GM19025 (cell line): Measurements from ENCODE around the gene TMEM256.
"Not testable (repeated sequence)": the region's sequence is repeated elsewhere in the genome, so short reads cannot be mapped to it uniquely, and the experiment has no call there.

Experiments used
- ATAC-seq: cut with Tn5 transposase; IDR thresholded peaks from one replicate; pipeline ENCODE4 v1.9.1; 2021; ENCODE audit warnings: mild to moderate bottlenecking, low read depth, moderate library complexity; ENCODE audit not compliant: unreplicated experiment

The TMEM256 gene

DNA sequence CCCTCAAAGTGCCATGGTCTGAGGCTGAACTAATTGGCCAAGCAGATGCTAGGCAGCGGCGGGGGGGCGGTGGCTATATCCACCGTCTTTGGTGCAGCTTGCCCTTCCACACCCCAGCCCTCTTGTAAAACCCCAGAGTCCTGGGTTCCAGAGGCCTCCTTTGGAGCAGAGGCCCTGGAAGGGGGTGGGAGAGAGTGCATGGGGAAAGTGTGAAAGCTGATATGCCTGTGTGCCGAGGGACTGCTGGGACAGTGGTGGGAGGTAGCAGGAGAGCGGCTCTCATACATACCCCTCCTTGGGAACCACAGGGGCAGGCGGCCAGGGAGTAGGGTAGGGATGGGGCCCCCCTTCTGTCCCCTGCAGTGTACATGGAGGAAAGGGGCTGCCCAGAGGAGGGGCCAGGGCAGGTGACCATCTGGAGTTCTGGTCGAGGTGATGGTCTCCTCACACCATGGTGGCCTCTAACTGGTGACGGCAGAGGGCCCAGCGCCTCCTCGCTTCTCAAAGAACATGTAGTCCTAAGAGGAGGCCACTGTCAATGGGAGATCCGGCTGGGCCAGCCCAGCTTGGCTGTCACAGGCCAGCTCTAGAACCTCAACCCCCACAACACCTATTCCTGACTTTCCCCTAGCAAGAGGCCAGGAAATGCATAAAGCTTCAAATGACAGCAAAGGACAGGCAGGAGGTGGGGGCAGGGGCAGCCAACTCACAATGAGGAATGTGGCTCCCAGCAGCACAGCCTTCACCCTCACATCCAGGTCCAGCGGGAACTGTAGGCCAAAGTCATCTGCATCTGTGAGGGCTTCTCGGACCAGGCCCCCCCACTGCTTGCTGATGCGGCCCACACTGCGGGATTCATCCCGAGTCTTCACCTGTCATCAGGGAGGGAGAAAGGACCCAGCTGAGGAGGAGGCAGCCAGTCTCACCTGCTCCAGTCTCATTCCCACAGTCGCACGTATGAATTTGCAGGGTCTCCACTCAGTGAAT lies 13.7 kb downstream of the TMEM256 start:
- ATAC-seq: no peak

DNA sequence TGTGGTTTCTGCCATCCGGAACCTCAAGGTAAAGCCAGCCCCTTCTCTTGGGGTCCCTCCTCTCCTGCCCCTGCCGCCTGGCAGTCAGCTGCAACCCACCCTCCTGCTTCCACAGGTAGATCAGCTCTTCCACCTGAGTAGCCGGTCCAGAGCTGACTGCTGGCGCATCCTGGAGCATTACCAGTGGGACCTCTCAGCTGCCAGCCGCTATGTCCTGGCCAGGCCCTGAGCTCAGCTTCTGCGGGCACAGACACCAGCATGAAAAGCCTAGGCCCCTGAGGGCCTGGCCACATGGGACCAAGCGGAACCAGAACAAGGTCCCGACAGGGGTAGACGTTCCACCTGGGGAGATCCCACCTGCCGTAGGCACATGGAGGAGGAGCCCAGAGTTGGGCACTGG lies 15.0 kb downstream of the TMEM256 start:
- no peak for ATAC-seq

DNA sequence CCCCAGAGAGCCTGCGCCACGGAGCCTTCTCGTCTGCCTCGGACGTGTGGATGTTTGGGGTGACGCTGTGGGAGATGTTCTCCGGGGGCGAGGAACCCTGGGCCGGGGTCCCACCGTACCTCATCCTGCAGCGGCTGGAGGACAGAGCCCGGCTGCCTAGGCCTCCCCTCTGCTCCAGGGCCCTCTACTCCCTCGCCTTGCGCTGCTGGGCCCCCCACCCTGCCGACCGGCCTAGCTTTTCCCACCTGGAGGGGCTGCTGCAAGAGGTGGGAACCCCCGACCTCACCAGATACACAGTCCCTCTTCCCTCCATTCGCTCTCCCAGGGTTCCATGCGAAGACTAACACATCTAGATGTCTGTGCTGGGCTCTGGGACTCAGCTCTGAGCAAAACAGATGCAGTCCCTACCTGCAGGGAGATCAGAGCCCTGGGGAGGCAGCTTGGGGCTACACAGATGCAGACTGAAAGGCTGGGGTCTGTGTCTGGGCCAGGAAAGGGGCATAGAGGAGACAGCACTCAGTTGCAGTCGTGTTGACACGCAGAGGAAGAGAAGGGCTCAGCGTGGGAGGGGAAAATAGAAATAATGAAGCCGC lies 19.3 kb downstream of the TMEM256 start:
- ATAC-seq: no peak

DNA sequence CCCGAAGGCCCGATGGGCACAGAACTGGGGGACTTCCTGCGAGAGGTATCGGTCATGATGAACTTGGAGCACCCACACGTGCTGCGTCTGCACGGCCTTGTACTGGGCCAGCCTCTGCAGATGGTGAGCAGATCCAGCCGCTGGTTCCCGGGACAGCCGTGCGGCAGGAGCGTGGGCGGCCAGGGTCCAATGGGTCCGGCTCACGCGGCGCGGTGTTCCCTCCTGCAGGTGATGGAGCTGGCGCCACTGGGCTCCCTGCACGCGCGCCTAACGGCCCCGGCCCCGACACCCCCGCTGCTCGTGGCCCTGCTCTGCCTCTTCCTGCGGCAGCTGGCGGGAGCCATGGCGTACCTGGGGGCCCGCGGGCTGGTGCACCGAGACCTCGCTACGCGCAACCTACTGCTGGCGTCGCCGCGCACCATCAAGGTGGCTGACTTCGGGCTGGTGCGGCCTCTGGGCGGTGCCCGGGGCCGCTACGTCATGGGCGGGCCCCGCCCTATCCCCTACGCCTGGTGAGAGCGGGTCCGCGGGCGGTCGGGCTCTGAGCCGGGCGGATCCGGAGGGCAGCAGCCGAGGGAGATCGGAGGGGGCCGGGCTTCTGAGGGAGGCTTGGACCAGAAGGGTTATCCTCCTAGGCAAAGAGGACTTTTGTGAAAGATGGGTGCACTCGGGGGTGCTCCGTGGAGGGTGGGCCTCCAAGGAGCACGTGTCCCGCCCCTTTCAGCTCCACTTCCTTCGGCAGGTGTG lies 20.0 kb downstream of the TMEM256 start:
- peak; percentile 87 for ATAC-seq

DNA sequence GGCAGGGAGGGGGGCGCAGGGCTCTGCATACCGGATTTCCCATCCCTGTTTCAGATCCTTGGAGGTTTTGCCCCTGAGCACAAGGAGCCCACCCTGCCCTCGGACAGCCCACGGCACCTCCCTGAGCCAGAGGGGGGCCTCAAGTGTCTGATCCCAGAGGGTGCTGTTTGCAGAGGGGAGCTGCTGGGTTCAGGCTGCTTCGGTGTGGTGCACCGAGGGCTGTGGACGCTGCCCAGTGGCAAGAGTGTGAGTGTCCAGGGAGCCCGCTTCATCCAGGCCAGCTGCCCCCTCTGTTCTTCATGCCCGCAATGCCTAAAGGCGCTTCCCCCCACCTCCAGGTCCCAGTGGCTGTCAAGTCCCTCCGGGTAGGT lies 20.5 kb downstream of the TMEM256 start:
- ATAC-seq: no peak

DNA sequence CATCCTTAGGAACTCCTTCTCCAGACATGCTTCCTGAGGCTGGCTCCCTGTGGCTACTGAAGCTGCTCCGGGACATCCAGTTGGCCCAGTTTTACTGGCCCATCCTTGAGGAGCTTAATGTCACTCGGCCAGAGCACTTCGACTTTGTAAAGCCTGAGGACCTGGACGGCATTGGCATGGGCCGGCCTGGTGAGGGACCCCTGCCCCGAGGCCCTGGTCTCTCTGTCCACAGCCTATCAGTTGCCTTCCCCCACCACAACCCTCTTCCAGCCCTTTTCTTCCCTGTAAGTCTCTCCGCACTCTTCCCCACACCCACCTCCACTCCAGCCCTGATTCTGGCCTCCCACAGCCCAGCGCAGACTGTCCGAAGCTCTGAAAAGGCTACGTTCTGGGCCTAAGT lies 21.0 kb downstream of the TMEM256 start:
- ATAC-seq: no peak

DNA sequence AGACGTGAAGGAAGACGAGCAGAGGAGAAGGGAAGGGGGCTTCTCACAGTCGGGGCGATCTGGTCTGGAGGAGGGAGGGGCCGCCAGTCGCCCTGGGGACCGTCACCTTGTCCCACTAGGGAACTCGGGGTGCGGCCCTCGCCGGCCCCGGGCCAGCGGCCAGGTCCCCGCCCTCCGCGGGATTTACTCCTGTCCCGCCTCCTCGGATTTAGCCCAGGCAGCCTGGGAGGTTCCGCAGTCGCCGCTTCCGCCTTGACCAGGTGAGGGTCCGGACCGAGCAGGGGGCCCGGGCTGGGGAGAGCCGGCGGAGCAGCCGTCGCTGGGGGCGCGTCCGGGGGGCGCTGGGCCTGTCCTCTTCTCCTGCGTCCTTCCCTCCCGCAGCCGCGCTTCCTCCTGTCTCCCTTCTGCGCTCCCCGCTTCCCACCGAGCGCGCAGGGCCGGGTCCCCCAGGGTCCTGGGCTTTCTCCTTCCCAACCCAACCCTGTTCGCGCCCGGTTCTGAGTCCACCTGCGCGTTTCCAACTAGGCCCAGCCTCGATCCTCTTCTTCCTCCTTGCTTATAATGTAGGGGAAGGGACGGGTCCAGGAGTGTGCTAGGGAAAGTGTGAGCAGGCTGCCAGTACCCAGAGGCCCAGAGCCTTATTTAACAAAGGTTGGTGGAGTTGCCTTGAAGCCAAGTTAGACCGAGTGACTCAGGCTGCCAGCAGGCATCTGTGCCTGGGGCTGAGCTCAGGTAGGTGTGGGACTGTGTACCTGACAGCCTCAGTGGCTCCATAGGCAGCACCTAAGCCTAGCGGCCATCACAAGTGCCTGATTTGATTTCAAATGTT lies 22.8 kb downstream of the TMEM256 start, which contains the start of gene TNK1:
TNK1 (plus strand) TSS at position 235 of the 829 bp plus-strand sequence. CDS start 1,838 bp downstream, outside the sequence.
- ATAC-seq: no peak

DNA sequence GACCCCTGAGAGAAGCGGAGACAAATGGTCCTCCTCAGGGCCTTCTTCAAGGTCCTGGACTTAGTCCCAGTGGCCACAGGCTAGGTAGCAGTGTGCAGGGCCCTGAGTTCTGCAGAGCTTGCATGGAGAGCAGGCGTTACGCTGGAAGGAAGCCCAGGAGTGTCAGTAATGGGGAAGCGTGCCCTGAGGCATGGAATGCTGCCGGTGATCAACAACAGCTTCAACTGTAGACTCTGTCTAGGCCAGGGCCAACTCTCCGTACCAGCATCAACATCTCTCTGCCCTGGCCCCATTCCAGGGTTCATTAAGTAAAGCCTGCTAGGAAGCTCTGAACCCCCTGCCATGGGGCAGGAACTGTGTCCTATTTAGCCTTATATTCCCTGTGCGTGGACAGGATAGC lies 23.6 kb downstream of the TMEM256 start:
- ATAC-seq: no peak

DNA sequence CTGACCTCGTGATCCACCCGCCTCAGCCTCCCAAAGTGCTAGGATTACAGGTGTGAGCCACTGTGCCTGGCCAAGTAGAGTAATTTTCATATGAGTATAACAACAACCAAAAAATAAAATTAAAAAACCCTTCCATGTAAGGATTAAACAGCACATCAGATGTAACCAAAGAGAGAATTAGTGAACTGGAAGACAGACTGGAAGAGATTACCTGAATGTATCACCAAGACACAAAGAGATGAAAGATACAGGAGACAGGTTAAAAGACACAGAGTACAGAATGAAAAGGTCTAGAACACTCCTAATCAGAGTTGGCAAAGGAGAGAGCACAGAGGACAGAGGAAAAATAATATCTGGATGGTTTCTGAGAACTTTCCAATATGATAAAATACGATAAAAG lies 24.8 kb downstream of the TMEM256 start:
- no peak for ATAC-seq

DNA sequence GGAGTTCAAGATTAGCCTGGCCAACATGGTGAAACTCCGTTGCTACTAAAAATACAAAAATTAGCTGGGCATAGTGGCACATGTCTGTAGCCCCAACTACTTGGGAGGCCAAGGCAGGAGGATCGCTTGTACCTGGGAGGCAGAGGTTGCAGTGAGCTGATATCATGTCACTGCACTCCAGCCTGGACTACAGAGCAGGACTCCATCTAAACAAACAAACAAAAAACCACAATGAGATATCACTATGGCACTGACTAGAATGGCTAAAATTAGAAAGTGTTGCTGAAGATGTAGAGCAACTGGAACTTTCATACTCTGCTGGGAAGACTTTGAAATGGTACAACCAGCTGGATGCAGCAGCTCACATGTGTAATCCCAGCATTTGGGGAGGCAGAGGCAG lies 29.5 kb downstream of the TMEM256 start:
- ATAC-seq: no peak

DNA sequence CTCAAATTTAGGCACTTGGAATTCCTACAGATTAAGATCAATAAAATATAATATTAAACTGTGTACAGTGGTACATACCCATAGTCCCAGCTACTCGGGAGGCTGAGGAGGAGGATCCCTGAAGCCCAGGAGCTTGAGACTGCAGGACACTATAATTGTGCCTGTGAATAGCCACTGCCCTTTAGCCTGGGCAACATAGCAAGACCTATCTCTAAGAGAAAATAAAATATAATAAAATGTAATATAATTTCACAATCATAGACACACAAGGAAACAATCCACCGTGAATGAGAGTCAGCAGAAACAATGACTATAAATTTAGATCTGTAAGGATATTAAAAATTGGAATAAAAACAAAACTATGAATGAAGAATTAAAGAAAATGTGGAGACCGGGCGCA lies 33.0 kb downstream of the TMEM256 start:
- ATAC-seq: no peak

DNA sequence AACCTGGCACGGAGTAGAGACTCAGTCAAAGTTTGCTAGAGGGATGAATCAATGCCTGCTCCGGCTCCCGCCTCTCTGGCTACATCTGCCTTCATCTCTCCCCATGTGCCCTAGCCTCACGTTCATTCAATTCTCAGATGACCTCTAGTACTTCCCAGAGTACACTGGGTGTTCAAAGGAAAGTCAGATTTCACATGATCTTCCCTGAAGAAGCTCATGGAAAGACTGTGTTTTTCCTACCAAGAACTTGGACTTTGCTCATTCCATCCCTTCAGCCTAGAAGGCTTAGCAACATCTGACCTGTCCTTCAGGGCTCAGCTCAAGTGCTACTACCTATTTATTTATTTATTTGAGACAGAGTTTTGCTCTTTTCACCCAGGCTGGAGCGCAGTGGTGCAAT lies 34.1 kb downstream of the TMEM256 start:
- ATAC-seq: no peak

DNA sequence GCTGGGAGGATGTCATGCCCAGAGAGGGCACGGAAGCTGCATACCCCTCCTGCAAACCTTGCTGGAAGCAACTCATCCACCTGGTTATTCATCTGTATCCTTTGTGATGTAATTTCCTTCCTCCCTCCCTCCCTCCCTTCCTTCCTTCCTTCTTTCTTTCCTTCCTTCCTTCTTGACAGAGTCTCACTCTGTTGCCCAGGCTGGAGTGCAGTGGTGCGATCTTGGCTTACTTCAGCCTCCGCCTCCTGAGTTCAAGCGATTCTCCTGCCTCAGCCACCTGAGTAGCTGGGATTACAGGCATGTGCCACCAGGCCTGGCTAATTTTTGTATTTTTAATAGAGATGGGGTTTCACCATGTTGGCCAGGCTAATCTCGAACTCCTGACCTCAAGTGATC lies 35.3 kb downstream of the TMEM256 start:
- ATAC-seq: not testable (repeated sequence)

DNA sequence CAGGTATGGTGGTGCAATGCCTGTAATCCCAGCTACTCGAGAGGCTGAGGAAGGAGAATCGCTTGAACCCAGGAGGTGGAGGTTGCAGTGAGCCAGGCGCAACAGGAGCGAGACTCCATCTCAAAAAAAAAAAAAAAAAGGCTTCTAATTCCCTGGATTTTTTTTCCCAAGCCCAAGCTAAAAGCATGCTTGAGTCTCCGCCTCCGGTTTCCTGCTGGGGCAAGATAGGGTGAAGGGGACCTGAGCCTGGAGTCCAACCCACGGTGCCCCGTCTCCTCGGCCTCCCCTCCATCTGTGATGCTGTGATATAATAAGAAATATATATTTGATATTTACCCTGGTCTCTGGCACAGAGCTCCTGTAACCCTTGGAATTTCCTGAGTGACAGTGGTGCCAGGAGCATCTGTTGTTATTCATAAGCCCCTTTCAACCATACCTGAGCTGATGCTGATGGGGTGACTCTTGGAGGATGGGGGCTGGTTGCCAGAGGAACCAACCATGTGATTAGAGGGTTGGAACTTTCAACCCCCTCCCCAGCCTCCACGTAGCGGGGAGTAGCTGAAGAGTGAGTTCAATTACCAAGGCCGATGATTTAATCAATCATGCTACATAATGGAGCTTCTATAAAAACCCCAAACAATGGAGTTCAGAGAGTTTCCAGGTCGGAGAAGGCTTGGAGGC lies 35.8 kb downstream of the TMEM256 start:
- no peak for ATAC-seq

DNA sequence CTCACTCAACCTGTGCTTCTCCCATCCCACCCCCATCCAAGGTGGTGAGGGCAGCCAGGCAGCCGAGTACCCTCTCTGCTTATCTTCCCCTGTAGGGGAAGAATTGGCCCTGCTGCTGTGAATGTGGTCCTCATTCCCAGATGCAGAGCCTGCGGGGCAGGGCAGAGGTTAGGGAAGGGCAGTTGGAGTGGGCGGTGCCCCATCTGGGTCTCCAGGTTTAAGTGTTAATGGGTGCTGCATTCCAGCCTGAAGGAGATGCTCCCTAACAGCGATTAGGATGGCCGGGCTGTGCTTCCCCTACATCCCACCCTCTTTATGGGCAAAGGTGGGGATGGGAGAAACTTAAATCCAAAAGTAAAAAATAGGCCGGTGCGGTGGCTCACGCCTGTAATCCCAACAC lies 36.8 kb downstream of the TMEM256 start:
- no peak for ATAC-seq

DNA sequence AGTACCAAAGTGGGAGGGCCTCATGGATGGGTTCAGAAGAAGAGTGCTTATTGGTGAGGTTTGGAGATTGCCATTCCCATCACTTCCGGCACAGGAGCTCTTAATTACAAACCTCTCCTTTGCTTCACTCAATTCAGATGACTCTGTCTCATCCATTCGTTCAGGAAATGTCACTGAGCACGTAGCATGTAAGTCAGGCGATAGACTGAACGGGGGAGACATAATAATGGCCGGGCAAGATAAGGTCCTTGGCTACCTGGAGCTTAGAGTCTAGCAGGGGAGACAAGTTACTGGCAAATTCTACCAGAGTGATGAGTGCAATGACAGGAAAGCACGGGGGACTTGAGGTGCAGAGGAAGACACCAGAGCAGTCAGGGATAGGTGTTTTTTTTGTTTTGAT lies 37.9 kb downstream of the TMEM256 start:
- ATAC-seq: not testable (repeated sequence)

DNA sequence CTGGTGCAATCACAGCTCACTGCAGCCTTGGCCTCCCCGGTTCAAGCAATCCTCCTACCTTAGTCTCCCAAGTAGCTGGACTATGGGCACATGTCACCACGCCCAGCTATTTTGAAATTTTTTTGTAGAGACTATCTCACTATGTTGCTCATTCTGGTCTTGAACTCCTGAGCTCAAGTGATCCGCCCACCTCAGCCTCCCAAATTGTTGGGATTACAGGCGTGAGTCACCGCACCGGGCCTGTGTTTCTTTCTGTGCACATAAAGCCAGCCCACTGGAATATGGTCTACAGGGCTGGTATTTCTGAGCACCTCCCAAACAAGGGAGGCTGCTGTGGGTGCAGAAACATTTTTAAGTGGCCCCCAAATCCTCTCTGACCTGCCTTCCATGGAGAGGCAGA lies 40.6 kb downstream of the TMEM256 start:
- no peak for ATAC-seq

DNA sequence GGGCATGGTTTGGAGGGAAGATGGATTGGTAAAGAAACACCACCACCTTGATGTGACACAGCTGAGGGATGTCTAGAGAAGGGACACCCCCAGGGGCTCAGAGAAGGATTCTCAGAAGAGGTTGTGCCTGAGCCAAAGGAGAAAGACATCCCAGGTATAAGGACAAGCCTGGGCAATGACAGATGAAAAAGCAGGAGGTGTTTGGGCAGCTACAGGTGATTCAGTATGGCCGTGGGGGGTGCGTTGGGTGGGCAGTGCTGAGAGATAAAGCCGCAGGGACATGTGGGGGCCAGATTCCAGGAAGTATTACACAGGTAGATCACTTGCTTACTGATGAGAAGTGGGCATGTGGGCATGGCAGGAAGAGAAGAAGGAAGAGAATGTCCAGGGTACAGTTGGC lies 42.0 kb downstream of the TMEM256 start:
- no peak for ATAC-seq

DNA sequence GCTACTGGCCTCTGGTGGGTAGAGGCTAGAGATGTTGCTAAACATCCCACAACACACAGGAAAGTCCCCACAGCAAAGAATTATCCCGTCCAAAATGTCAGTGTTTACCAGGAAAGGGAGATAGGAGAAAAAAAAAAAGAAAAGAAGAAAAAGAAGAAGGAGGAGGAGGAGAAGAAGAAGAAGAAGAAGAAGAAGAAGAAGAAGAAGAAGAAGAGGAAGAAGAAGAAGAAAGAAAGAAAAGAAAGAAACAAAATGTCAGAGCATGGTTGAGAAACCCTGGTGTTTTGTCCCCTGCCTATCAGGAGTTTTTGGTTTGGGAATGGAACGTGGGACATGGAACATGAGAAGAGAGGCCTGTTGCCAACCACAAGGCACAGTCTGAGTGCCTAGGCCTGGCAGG lies 46.5 kb downstream of the TMEM256 start:
- no peak for ATAC-seq

DNA sequence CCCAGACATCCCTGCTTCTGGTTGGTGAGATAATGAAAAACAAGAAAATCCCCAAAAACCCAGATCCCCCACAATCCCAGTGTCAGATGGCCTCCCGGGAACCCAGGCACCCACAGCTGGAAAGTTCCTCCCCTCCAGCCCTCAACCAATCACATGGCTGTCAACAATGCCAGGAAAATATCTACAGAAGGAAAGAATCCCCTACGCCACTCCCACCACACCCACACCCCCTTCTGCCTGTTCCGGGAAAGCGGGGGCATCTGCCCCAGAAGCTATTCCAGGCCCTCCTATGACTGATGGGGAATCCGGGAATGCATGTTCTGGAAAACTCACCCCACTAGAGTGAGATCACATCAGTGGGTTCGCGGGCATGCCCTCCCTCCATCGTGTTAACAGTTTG lies 47.1 kb downstream of the TMEM256 start:
- no peak for ATAC-seq
